D721Med (cell line): ENCODE data around the gene BORCS5.
"Not testable (repeated sequence)": the region's sequence is repeated elsewhere in the genome, so short reads cannot be mapped to it uniquely, and the experiment has no call there.

Source experiments
- DNase-seq: peaks from one replicate; pipeline ENCODE4 v3.0.0; 2011; ENCODE audit warnings: low spot score; ENCODE audit not compliant: insufficient read length
- FAIRE-seq: peaks from 2 replicates; lab custom pipeline; 2011; peaks lifted over from hg19 to GRCh38; lab: Jason Lieb, UNC
- TF ChIP-seq, protein P1 (sequence below): IDR thresholded peaks from 2 replicates; pipeline ENCODE4 v1.5.1; 2012; ENCODE audit warnings: mild to moderate bottlenecking, control low read depth; ENCODE audit not compliant: insufficient read depth; ENCODE audit errors: missing control alignments

BORCS5 gene

DNA sequence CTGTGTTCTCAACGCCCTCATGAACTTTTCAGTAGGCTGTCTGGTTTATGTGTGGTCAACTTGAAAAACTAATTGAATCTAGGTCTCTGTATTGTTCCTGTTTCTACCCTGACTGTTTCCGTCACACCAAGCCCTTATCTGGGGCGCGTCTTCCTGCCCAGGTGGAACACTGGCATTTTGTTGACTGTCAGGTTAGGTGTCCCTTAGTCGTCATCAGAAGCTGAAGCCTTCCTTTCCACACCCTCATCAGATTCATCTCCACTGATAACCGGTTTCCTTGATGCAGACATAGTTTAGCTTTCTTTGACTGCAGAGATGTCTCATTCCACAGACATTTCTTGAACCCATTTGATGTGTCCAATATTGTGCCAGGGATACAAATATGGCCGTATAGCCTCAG, 109.3 kb downstream of the BORCS5 start:
- TF ChIP-seq, protein P1, sequence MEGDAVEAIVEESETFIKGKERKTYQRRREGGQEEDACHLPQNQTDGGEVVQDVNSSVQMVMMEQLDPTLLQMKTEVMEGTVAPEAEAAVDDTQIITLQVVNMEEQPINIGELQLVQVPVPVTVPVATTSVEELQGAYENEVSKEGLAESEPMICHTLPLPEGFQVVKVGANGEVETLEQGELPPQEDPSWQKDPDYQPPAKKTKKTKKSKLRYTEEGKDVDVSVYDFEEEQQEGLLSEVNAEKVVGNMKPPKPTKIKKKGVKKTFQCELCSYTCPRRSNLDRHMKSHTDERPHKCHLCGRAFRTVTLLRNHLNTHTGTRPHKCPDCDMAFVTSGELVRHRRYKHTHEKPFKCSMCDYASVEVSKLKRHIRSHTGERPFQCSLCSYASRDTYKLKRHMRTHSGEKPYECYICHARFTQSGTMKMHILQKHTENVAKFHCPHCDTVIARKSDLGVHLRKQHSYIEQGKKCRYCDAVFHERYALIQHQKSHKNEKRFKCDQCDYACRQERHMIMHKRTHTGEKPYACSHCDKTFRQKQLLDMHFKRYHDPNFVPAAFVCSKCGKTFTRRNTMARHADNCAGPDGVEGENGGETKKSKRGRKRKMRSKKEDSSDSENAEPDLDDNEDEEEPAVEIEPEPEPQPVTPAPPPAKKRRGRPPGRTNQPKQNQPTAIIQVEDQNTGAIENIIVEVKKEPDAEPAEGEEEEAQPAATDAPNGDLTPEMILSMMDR, result no peak
- FAIRE-seq (no peak), DNase-seq (no peak)

DNA sequence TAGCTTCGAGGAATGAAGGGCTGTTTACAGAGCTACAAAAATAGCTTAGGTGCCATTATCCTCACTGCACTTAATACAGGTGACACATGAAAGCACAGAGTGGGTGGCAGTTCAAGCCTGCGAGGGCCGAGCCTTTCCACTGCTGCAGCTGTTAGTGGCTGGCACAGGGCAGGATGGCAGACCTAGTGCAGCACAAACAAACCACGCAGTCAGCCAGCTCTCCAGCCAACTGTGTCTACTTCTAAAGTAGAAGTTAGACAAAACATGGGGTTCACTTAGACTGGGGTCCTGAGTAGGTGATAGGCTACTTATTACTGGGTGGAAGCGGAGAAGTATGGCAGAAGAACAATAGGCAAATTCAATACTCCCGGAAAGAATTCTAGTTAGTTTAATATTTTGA, 110.4 kb downstream of the BORCS5 start:
- TF ChIP-seq, protein P1, result no peak
- DNase-seq (no peak), FAIRE-seq (no peak)

DNA sequence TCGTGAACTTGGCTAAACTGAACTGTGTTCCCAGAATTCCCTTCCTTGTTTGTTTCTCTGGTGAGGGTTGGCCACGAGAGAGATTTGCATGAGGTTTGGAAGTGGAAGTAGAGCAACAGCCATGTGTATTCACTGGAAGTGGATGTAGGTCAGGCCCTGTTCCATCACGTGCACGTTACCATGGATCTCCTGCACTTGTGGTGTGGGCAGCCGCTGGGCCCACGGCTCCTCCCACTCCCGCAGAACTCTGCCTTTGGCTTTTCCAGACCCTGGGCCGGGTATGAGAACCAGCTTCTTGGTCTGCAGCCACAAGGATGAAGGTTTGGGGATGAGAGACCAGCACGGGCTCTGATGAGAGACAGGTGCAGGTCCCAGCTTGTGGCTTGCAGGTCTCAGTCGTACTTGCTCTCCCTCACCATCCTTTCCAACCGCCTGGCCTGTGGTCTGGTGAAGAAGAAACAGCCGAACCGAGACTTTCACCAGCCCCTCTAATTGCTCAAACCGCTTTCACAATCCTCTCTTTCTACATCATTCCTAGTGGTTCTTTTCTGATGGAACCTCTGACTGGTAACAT, 110.9 kb downstream of the BORCS5 start:
- TF ChIP-seq, protein P1, result no peak
- FAIRE-seq (no peak), DNase-seq (no peak)

DNA sequence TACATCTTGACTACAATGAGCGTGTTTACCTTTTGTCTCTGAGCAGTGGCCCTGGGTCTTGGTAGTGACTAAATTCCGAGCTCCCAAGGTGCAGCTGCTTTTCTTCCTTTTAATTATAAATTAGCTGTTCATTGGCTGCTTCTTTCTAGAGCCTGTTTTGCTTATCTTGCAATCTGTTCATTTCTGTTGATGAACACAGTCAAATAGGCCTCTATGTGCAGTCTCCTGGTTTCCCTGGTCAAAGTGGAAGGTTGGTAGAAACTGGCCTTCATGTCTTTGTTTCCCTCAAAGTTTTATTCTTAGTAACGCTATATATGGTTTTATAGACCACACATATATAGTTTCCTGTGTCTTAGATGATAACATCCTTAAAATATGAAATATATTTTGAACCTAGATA, 111.7 kb downstream of the BORCS5 start:
- FAIRE-seq, result no peak
- DNase-seq, result no peak
- TF ChIP-seq, protein P1, result no peak

DNA sequence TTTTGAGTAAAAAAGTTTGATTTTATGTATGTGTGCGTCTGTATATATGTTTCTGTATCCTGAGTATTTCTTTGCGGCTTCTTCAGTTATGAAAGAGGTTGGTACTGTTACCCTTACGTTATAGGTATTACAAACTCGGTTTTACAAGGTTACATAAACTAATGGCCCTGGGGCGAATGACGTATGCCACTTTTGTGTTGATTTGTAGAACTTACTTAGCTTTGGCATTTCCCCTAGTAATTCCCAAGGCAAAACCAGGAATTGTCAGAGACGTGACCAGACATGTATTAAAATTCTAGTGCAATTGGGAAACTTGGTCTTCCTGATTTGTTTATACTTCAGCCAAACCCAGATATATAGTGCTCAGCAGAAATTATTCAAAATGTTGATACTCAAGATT, 112.5 kb downstream of the BORCS5 start:
- TF ChIP-seq, protein P1, result no peak
- DNase-seq (no peak), FAIRE-seq (no peak)

DNA sequence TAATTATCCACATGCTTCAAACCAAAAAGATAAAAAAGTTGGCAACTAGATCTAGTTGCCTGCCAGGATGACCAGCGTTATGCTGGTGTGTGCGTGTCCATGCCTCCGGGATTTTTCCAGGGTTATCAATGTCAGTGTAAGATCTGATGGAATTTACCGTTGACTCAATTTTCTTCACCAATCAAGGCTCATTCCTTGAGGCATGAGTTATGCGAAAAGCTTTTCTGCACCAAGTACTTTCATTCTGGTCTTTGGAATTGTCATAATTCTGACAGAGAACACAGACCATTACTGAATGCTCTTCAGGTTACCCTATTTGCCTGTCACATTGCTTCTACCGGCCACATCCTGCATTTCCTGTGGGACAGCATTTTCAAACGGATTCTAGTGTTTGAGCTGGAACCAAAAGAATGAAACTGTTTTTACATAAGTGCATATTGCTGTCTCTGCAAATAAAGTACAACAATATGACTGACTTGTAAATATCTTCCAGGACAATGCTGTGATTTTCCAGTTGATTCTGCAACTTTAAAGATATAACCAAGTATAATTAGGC, 114.0 kb downstream of the BORCS5 start:
- FAIRE-seq, result no peak
- no peak for DNase-seq
- TF ChIP-seq, protein P1, result no peak

DNA sequence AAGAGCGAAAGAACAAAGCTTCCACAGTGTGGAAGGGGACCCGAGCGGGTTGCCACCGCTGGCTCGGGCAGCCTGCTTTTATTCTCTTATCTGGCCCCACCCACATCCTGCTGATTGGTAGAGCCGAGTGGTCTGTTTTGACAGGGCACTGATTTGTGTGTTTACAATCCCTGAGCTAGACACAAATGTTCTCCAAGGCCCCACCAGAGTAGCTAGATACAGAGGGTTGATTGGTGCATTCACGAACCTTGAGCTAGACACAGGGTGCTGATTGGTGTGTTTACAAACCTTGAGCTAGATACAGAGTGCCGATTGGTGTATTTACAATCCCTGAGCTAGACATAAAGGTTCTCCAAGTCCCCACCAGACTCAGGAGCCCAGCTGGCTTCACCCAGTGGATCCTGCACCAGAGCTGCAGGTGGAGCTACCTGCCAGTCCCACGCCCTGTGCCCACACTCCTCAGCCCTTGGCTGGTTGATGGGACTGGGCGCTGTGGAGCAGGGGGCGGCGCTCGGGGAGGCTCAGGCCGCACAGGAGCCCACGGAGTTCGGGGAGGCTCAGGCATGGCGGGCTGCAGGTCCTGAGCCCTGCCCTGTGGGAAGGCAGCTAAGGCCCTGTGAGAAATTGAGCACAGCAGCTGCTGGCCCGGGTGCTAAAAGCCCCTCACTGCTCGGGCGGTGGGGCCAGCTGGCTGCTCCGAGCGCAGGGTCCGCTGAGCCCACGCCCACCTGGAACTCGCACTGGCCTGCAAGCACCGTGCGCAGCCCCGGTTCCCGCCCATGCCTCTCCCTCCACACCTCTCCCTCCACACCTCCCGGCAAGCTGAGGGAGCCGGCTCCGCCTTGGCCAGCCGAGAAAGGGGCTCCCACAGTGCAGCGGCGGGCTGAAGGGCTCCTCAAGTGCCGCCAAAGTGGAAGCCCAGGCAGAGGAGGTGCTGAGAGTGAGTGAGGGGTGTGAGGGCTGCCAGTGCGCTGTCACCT, 115.4 kb downstream of the BORCS5 start:
- not testable (repeated sequence) for DNase-seq, FAIRE-seq
